HEK293 (cell line): Measurements from ENCODE around the gene SEMA3A.

ENCODE experiments used
- CTCF ChIA-PET: fragments of 350-600 bp; formaldehyde crosslinking; extraction: SDS; loops from one replicate; lab custom pipeline; 2021; ENCODE audit warnings: antibody characterized with exemption; lab: Yijun Ruan, JAX
- POLR2A ChIA-PET: fragments of 300-600 bp; formaldehyde crosslinking; extraction: SDS; loops from one replicate; lab custom pipeline; 2020; ENCODE audit warnings: antibody characterized with exemption, inconsistent platforms; lab: Yijun Ruan, JAX
- H3K27ac ChIP-seq: fragments of 200-500 bp; sonication (Bioruptor generic); 2 replicates; pipeline ENCODE4 v1.5.1; 2014; ENCODE audit warnings: low read depth, low read length, control low read depth, inconsistent platforms; ENCODE audit errors: extremely low read depth
- H3K36me3 ChIP-seq, 2 experiments: fragments of 200-500 bp in 1 of 2; sonication (Bioruptor generic) in 1 of 2; 1 replicate in 1 of 2; 2 replicates in 1 of 2; pipeline ENCODE4 v1.5.1; 2014 to 2017; ENCODE audit warnings: inconsistent platforms in 2 of 2, low read length in 2 of 2; ENCODE audit not compliant: control insufficient read depth in 2 of 2, insufficient read depth in 1 of 2
- H3K4me1 ChIP-seq: fragments of 200-500 bp; sonication (Bioruptor generic); 2 replicates; pipeline ENCODE4 v1.5.1; 2014; ENCODE audit warnings: mild to moderate bottlenecking, low read length, inconsistent platforms; ENCODE audit not compliant: control insufficient read depth, insufficient read depth
- H3K4me3 ChIP-seq: 2 replicates; pipeline ENCODE4 v1.5.1; 2011; ENCODE audit warnings: low read depth, mild to moderate bottlenecking, control low read depth, low read length, moderate library complexity
- H3K9me3 ChIP-seq: fragments of 200-500 bp; sonication (Bioruptor generic); 2 replicates; pipeline ENCODE4 v1.5.1; 2014; ENCODE audit warnings: low read depth, low read length, inconsistent platforms; ENCODE audit not compliant: control insufficient read depth, insufficient read depth
- BCL6B ChIP-seq: fragments of 450-650 bp; formaldehyde crosslinking; IDR thresholded peaks from 2 replicates; pipeline ENCODE4 v1.5.1; 2017; ENCODE audit warnings: missing biosample characterization, missing genetic modification characterization
- GLIS1 ChIP-seq: fragments of 450-650 bp; formaldehyde crosslinking; IDR thresholded peaks from 2 replicates; pipeline ENCODE4 v1.5.1; 2016; ENCODE audit warnings: missing biosample characterization, missing genetic modification characterization
- GLIS2 ChIP-seq: fragments of 450-650 bp; formaldehyde crosslinking; IDR thresholded peaks from 2 replicates; pipeline ENCODE4 v1.5.1; 2016; ENCODE audit warnings: missing biosample characterization, missing genetic modification characterization
- HIC1 ChIP-seq: fragments of 450-650 bp; formaldehyde crosslinking; IDR thresholded peaks from 2 replicates; pipeline ENCODE4 v1.5.1; 2016; ENCODE audit warnings: missing biosample characterization, missing genetic modification characterization
- KLF7 ChIP-seq: fragments of 450-650 bp; formaldehyde crosslinking; IDR thresholded peaks from 2 replicates; pipeline ENCODE4 v1.5.1; 2016; ENCODE audit warnings: missing biosample characterization, missing genetic modification characterization, borderline replicate concordance
- MEIS1 ChIP-seq: sonication (generic); formaldehyde crosslinking; IDR thresholded peaks from 2 replicates; pipeline ENCODE4 v1.8.1; 2022; ENCODE audit warnings: missing genetic modification reagents, mild to moderate bottlenecking, borderline replicate concordance
- PATZ1 ChIP-seq: fragments of 450-650 bp; formaldehyde crosslinking; IDR thresholded peaks from 2 replicates; pipeline ENCODE4 v1.5.1; 2016; ENCODE audit warnings: missing biosample characterization, missing genetic modification characterization
- SCRT1 ChIP-seq: fragments of 450-650 bp; formaldehyde crosslinking; IDR thresholded peaks from 2 replicates; pipeline ENCODE4 v1.5.1; 2016; ENCODE audit warnings: missing biosample characterization, missing genetic modification characterization, borderline replicate concordance
- TCF7L2 ChIP-seq: IDR thresholded peaks from 2 replicates; pipeline ENCODE4 v1.6.1; 2011; ENCODE audit warnings: low read depth, mild to moderate bottlenecking, inconsistent platforms, low read length, moderate library complexity, borderline replicate concordance
- ZBTB20 ChIP-seq: fragments of 450-650 bp; formaldehyde crosslinking; IDR thresholded peaks from 2 replicates; pipeline ENCODE4 v1.5.1; 2016; ENCODE audit warnings: missing biosample characterization, missing genetic modification characterization
- ZBTB21 ChIP-seq: fragments of 450-650 bp; formaldehyde crosslinking; IDR thresholded peaks from 2 replicates; pipeline ENCODE4 v1.5.1; 2017; ENCODE audit warnings: missing biosample characterization, missing genetic modification characterization
- ZFP69B ChIP-seq: fragments of 450-650 bp; formaldehyde crosslinking; IDR thresholded peaks from 2 replicates; pipeline ENCODE4 v1.5.1; 2016; ENCODE audit warnings: missing biosample characterization, missing genetic modification characterization
- ZNF114 ChIP-seq: fragments of 450-650 bp; formaldehyde crosslinking; IDR thresholded peaks from 2 replicates; pipeline ENCODE4 v1.5.0; 2017; ENCODE audit warnings: missing biosample characterization, missing genetic modification characterization
- ZNF26 ChIP-seq: fragments of 450-650 bp; formaldehyde crosslinking; IDR thresholded peaks from 2 replicates; pipeline ENCODE4 v1.5.1; 2016; ENCODE audit warnings: missing biosample characterization, missing genetic modification characterization
- ZNF280D ChIP-seq: fragments of 450-650 bp; formaldehyde crosslinking; IDR thresholded peaks from 2 replicates; pipeline ENCODE4 v1.5.1; 2016; ENCODE audit warnings: missing biosample characterization, missing genetic modification characterization
- ZNF610 ChIP-seq: fragments of 450-650 bp; formaldehyde crosslinking; IDR thresholded peaks from 2 replicates; pipeline ENCODE4 v1.5.1; 2016; ENCODE audit warnings: missing biosample characterization, missing genetic modification characterization, borderline replicate concordance
- ZNF654 ChIP-seq: fragments of 450-650 bp; formaldehyde crosslinking; IDR thresholded peaks from 2 replicates; pipeline ENCODE4 v1.5.1; 2016; ENCODE audit warnings: low read depth, missing biosample characterization, missing genetic modification characterization
- ZNF76 ChIP-seq: fragments of 450-650 bp; formaldehyde crosslinking; IDR thresholded peaks from 2 replicates; pipeline ENCODE4; 2016; ENCODE audit warnings: low read depth, missing biosample characterization, missing genetic modification characterization, borderline replicate concordance

SEMA3A gene

GRCh38 chr7:84117304-84117703, 77.3 kb downstream of the SEMA3A start:
- POLR2A ChIA-PET: interaction anchor here (0.5 kb wide), 1 partner anchor 20 kb away, joined by 4 read pairs; no protein-coding TSS in a partner anchor
- H3K36me3 ChIP-seq: no peaks in the 10 kb centered on the region
- peaks cover 19% of the 10 kb centered on the region for H3K4me1 ChIP-seq
- H3K27ac ChIP-seq: no peak overlapping the region
- CTCF ChIA-PET: no interaction called here
- no peak overlapping the region for H3K4me3 ChIP-seq
- no peaks in the 10 kb centered on the region for H3K9me3 ChIP-seq
- TF ChIP-seq ZNF654: no peak
- no peak for TF ChIP-seq ZNF114 (tag by site-specific recombination)
- no peak for TF ChIP-seq PATZ1 (tag by site-specific recombination)
- no peak for TF ChIP-seq ZBTB20 (tag by site-specific recombination)
- TF ChIP-seq HIC1 (tag by site-specific recombination): no peak
- TF ChIP-seq ZNF280D: no peak
- TF ChIP-seq SCRT1 (tag by site-specific recombination): no peak
- TF ChIP-seq GLIS1 (tag by site-specific recombination): no peak
- no peak for TF ChIP-seq KLF7 (tag by site-specific recombination)
- no peak for TF ChIP-seq MEIS1 (CRISPR knock-in tag)
- no peak for TF ChIP-seq ZNF610
- TF ChIP-seq ZBTB21 (tag by site-specific recombination): no peak
- no peak for TF ChIP-seq ZFP69B (tag by site-specific recombination)
- TF ChIP-seq TCF7L2: no peak
- TF ChIP-seq GLIS2: no peak
- TF ChIP-seq BCL6B: no peak
- no peak for TF ChIP-seq ZNF26
- no peak for TF ChIP-seq ZNF76 (tag by site-specific recombination)
